Raji (cell line): ENCODE data around the gene CHCHD5.

Experiments used
- POLR2A ChIP-seq: IDR thresholded peaks from 2 replicates; pipeline ENCODE4 v1.6.1; 2011; ENCODE audit warnings: low read depth, low read length, control low read depth; ENCODE audit not compliant: insufficient read depth

Gene CHCHD5

GRCh38 chr2:112634153-112634873 is 49.9 kb downstream of the CHCHD5 start:
- TF ChIP-seq POLR2A, result no peak

DNA sequence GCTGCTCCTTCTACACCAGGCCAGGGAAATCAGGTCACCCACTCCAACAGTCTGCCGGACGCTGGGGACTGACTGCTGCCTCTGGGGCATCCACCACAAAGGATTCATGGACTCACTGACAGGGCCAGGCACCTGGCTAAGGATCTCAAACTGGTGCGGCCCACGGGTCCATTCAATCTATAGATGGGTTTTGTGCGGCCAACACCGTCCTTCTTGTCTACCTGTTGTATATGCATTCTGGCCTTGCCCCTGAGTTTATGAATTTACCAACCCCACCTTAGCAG is 50.4 kb downstream of the CHCHD5 start:
- TF ChIP-seq POLR2A, result no peak

- TF ChIP-seq POLR2A, result no peak
Measured at GRCh38 chr2:112636605-112637288, 52.3 kb downstream of the CHCHD5 start.

DNA sequence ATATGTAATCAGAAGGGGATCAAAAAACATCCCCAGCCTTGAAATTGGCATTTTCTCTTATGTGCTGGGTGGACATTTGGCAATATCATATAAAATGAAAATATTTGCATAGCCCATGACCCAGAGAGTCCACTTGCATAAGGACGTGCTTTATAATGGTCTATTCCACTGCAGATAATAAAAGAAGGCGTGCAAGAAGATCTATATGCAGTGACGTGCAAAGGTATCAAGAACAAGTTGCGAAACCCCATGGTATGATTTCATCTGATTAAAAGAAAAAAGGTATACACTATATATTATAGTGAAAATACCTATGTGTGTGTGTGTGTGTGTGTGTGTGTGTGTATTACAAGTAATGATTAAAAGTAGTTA is 52.9 kb downstream of the CHCHD5 start:
- TF ChIP-seq POLR2A, result no peak
